Measurements from ENCODE around the gene FBP2. TPM values are rescaled to one million over a fixed set of nuclear protein-coding genes. Genes with fewer than 3 reads are reported as not detected.

The FBP2 gene
- not detected for total RNA-seq

DNA sequence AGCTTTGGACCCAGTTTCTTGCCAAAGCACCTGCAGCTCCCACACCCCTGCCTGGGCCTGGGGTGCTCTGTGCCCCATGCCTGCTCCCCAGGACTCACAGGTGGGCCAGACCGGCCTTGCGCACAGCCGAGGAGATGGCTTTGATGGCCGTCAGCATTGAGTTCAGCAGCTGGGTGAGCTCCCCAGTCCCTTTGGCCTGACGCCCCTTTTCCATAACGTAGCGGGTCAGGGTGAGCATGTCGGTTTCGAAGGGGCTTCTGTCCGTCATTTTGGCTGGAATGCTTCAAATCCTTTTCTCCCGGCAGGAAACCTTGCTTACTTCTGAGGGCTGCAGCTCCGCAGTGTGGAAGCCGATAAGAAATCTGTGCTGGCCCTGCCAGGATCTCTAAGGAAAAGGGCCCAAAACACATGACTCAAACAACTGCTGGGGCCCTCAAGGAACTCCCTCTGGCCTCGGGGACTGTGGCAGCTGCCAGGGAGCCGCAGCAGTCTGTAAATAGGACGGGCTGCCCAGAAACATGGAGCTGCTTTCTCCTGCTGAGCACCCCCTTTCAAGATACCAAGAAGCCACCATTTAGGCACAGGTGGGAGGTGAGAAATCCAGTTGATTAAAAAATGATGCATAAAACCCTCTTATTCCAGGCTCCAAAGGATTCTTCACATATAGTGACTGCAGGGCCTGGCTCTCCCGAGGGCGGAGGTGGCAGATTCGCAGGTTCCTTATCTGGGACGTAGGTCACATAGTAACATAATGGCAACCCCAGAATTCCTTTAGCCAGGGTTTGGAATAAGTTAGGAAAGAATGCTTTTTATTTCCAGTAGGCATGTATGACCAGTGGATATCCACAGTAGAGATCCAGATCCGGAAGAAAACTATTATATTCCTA is at the start of gene FBP2:
Gene FBP2, minus strand, starts transcription at position 366 of the 887 bp plus-strand sequence. Its CDS starts 98 bp downstream, at position 268.
- no peaks in the 10 kb centered on the region for H3K36me3 ChIP-seq
- DNase-seq (ENCODE audit: extremely low spot score), result no peak
- no peak within 1 kb of the TSS for H3K4me3 ChIP-seq
- WGBS, result 82% methylated on average over 19 of the region's 21 CpGs
- H3K27me3 ChIP-seq, result peaks cover 0 to 14% (median 0%) of the 10 kb centered on the region in 4 donors
- H3K4me1 ChIP-seq, result no peaks in the 10 kb centered on the region
- H3K27ac ChIP-seq (replicated peaks in 1 of 4), result no peak within 1 kb of the TSS
- no peaks in the 10 kb centered on the region for H3K9me3 ChIP-seq
- intact Hi-C loops (cut with DNase I), result no loop called here
- TF ChIP-seq, protein P1, sequence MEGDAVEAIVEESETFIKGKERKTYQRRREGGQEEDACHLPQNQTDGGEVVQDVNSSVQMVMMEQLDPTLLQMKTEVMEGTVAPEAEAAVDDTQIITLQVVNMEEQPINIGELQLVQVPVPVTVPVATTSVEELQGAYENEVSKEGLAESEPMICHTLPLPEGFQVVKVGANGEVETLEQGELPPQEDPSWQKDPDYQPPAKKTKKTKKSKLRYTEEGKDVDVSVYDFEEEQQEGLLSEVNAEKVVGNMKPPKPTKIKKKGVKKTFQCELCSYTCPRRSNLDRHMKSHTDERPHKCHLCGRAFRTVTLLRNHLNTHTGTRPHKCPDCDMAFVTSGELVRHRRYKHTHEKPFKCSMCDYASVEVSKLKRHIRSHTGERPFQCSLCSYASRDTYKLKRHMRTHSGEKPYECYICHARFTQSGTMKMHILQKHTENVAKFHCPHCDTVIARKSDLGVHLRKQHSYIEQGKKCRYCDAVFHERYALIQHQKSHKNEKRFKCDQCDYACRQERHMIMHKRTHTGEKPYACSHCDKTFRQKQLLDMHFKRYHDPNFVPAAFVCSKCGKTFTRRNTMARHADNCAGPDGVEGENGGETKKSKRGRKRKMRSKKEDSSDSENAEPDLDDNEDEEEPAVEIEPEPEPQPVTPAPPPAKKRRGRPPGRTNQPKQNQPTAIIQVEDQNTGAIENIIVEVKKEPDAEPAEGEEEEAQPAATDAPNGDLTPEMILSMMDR (IDR thresholded peaks at IDR 0.05), result no peak
- TF ChIP-seq EP300 (IDR thresholded peaks at IDR 0.05) (no peak), POLR2AphosphoS5 (IDR thresholded peaks at IDR 0.05) (no peak), POLR2A (IDR thresholded peaks at IDR 0.05; ENCODE audit: low read depth) (no peak)

- TF ChIP-seq POLR2A (IDR thresholded peaks at IDR 0.05; ENCODE audit: low read depth) (no peak), POLR2AphosphoS5 (IDR thresholded peaks at IDR 0.05) (no peak)
- TF ChIP-seq, protein P1 (IDR thresholded peaks at IDR 0.05), result no peak
- Histone ChIP-seq H3K27ac (replicated peaks in 1 of 4) (no peak overlapping the region), H3K27me3 (peaks cover 5 to 17% (median 7%) of the 10 kb centered on the region in 4 donors), H3K4me3 (no peak overlapping the region), H3K36me3 (no peaks in the 10 kb centered on the region), H3K4me1 (peaks cover 0 to 18% (median 16%) of the 10 kb centered on the region in 4 donors), H3K9me3 (no peaks in the 10 kb centered on the region)
- DNase-seq (ENCODE audit: extremely low spot score), result no peak
- 77% methylated on average over 8 of the region's 8 CpGs for WGBS
- intact Hi-C loops (cut with DNase I), result no loop called here
These were observed 49.6 kb upstream of the FBP2 start for GRCh38 chr9:94643176-94643575.

GRCh38 chr9:94642501-94642900 is 48.9 kb upstream of the FBP2 start:
- Histone ChIP-seq H3K27ac (replicated peaks in 1 of 4) (no peak overlapping the region), H3K27me3 (peaks cover 5 to 19% (median 7%) of the 10 kb centered on the region in 4 donors), H3K36me3 (no peaks in the 10 kb centered on the region), H3K4me1 (peaks cover 0 to 18% (median 16%) of the 10 kb centered on the region in 4 donors), H3K9me3 (no peaks in the 10 kb centered on the region), H3K4me3 (no peak overlapping the region)
- intact Hi-C loops (cut with DNase I), result no loop called here
- 100% methylated on average over 1 of the region's 5 CpGs for WGBS
- TF ChIP-seq POLR2AphosphoS5 (IDR thresholded peaks at IDR 0.05) (no peak), EP300 (IDR thresholded peaks at IDR 0.05) (no peak), POLR2A (IDR thresholded peaks at IDR 0.05; ENCODE audit: low read depth) (no peak)
- TF ChIP-seq, protein P1 (IDR thresholded peaks at IDR 0.05), result no peak
- DNase-seq (ENCODE audit: extremely low spot score), result no peak

GRCh38 chr9:94639999-94640376 is 46.4 kb upstream of the FBP2 start:
- no peaks in the 10 kb centered on the region for H3K9me3 ChIP-seq
- intact Hi-C loops (cut with DNase I), result no loop called here
- H3K4me1 ChIP-seq, result peaks cover 0 to 18% (median 16%) of the 10 kb centered on the region in 4 donors
- H3K36me3 ChIP-seq, result no peaks in the 10 kb centered on the region
- no peak for DNase-seq (ENCODE audit: extremely low spot score)
- H3K27me3 ChIP-seq, result peaks cover 5 to 19% (median 7%) of the 10 kb centered on the region in 4 donors
- 76% methylated on average over 11 of the region's 15 CpGs for WGBS
- no peak overlapping the region for H3K27ac ChIP-seq (replicated peaks in 1 of 4)
- peak overlapping the region; percentile 56 to 69 (median 62) for H3K4me3 ChIP-seq
- TF ChIP-seq EP300 (IDR thresholded peaks at IDR 0.05) (no peak), POLR2AphosphoS5 (IDR thresholded peaks at IDR 0.05) (no peak), POLR2A (IDR thresholded peaks at IDR 0.05; ENCODE audit: low read depth) (no peak)
- TF ChIP-seq, protein P1 (IDR thresholded peaks at IDR 0.05), result no peak

Data from esophagus muscularis mucosa (tissue), 4 donors.